IMR-90 (cell line): ENCODE data around the gene LCE5A. TPM values are rescaled to one million over a fixed set of nuclear protein-coding genes. Genes with fewer than 3 reads are reported as not detected.

Source experiments
- ATAC-seq: fragments of 200-7000 bp; cut with Tn5 transposase; 2 replicates; pipeline ENCODE4 v1.9.1; 2020; ENCODE audit warnings: low read depth, mild to moderate bottlenecking, moderate library complexity
- BruUV-seq: library from RNA; stranded (reverse); fragments of 400-500 nt; replicated peaks from 2 replicates; lab custom pipeline; 2021; lab: Mats Ljungman, UMichigan
- CTCF ChIA-PET: fragments of 300-600 bp; formaldehyde crosslinking; extraction: SDS; loops from one replicate; lab custom pipeline; 2021; ENCODE audit warnings: antibody characterized with exemption; lab: Yijun Ruan, JAX
- POLR2A ChIA-PET: fragments of 300-600 bp; sonication (Branson Sonifier 250); formaldehyde crosslinking; loops from one replicate; lab custom pipeline; 2022; ENCODE audit warnings: antibody characterized with exemption; ENCODE audit not compliant: unreplicated experiment; lab: Charles Lee
- DNase-seq: peaks from one replicate; pipeline ENCODE4 v3.0.0; 2013
- H2AFZ ChIP-seq: replicated peaks from 2 replicates; pipeline ENCODE3; 2013; ENCODE audit warnings: low read length, mild to moderate bottlenecking; ENCODE audit not compliant: poor library complexity
- H2AK5ac ChIP-seq: 2 replicates; pipeline ENCODE4 v1.6.1; 2013; ENCODE audit warnings: low read depth, low read length, inconsistent platforms
- H2AK9ac ChIP-seq: replicated peaks from 2 replicates; pipeline ENCODE3; 2013; ENCODE audit warnings: mild to moderate bottlenecking, low read depth, low read length, moderate library complexity; ENCODE audit not compliant: poor library complexity
- H2BK120ac ChIP-seq: 2 replicates; pipeline ENCODE4 v1.6.1; 2013; ENCODE audit warnings: low read depth, low read length, inconsistent platforms
- H2BK15ac ChIP-seq: 3 replicates; pipeline ENCODE4 v1.6.1; 2013; ENCODE audit warnings: low read depth, low read length, inconsistent platforms
- H2BK20ac ChIP-seq: 2 replicates; pipeline ENCODE4 v1.6.1; 2013; ENCODE audit warnings: low read depth, mild to moderate bottlenecking, inconsistent platforms, low read length, moderate library complexity
- H2BK5ac ChIP-seq: 2 replicates; pipeline ENCODE4 v1.6.1; 2013; ENCODE audit warnings: mild to moderate bottlenecking, low read depth, low read length, inconsistent platforms; ENCODE audit not compliant: poor library complexity, severe bottlenecking
- H3K14ac ChIP-seq: replicated peaks from 2 replicates; pipeline ENCODE4 v1.6.1; 2013; ENCODE audit warnings: low read depth, low read length, inconsistent platforms
- H3K18ac ChIP-seq: 2 replicates; pipeline ENCODE4 v1.6.1; 2013; ENCODE audit warnings: low read depth, low read length, control low read depth
- H3K23ac ChIP-seq: 2 replicates; pipeline ENCODE4 v1.6.1; 2013; ENCODE audit warnings: low read depth, low read length, inconsistent platforms
- H3K27ac ChIP-seq: 2 replicates; pipeline ENCODE4 v1.5.1; 2013; ENCODE audit warnings: mild to moderate bottlenecking, control low read depth, low read length; ENCODE audit not compliant: insufficient read depth
- H3K27me3 ChIP-seq: 2 replicates; pipeline ENCODE4 v1.6.1; 2013; ENCODE audit warnings: low read length; ENCODE audit not compliant: control insufficient read depth, insufficient read depth
- H3K36me3 ChIP-seq: 2 replicates; pipeline ENCODE4 v1.6.1; 2013; ENCODE audit warnings: low read length, mixed read lengths; ENCODE audit not compliant: control insufficient read depth, insufficient read depth
- H3K4ac ChIP-seq: 2 replicates; pipeline ENCODE4 v1.6.1; 2013; ENCODE audit warnings: low read depth, low read length, inconsistent platforms
- H3K4me1 ChIP-seq: 2 replicates; pipeline ENCODE4 v1.6.1; 2013; ENCODE audit warnings: low read length, mixed read lengths; ENCODE audit not compliant: control insufficient read depth, insufficient read depth
- H3K4me2 ChIP-seq: 2 replicates; pipeline ENCODE4 v1.6.1; 2013; ENCODE audit warnings: low read depth, mild to moderate bottlenecking, control low read depth, low read length, moderate library complexity
- H3K4me3 ChIP-seq: 2 replicates; pipeline ENCODE4 v1.5.1; 2013; ENCODE audit warnings: low read depth, mild to moderate bottlenecking, control low read depth, low read length, moderate library complexity; ENCODE audit not compliant: insufficient read depth
- H3K56ac ChIP-seq: 2 replicates; pipeline ENCODE4 v1.6.1; 2013; ENCODE audit warnings: low read length, inconsistent platforms; ENCODE audit not compliant: insufficient read depth; ENCODE audit errors: extremely low read depth
- H3K79me1 ChIP-seq, 2 experiments: 2 replicates each; pipeline ENCODE4 v1.6.1; 2013; ENCODE audit warnings: low read length in 2 of 2, inconsistent platforms in 1 of 2, low read depth in 1 of 2
- H3K9ac ChIP-seq: 2 replicates; pipeline ENCODE4 v1.6.1; 2013; ENCODE audit warnings: low read depth, low read length, control low read depth
- H3K9me1 ChIP-seq: 2 replicates; pipeline ENCODE4 v1.6.1; 2013; ENCODE audit warnings: low read length, inconsistent platforms; ENCODE audit not compliant: insufficient read depth
- H3K9me3 ChIP-seq: 2 replicates; pipeline ENCODE4 v1.6.1; 2013; ENCODE audit warnings: low read length; ENCODE audit not compliant: control insufficient read depth, insufficient read depth
- H4K20me1 ChIP-seq: 2 replicates; pipeline ENCODE4 v1.6.1; 2013; ENCODE audit warnings: low read length, inconsistent platforms; ENCODE audit not compliant: insufficient read depth
- H4K5ac ChIP-seq: 2 replicates; pipeline ENCODE4 v1.6.1; 2013; ENCODE audit warnings: mild to moderate bottlenecking, low read depth, low read length, control low read depth
- H4K8ac ChIP-seq, 2 experiments: 2 replicates each; pipeline ENCODE4 v1.6.1; 2013; ENCODE audit warnings: low read depth in 2 of 2, low read length in 2 of 2, control low read depth in 1 of 2, inconsistent platforms in 1 of 2
- H4K91ac ChIP-seq: 2 replicates; pipeline ENCODE4 v1.6.1; 2013; ENCODE audit warnings: low read depth, low read length, inconsistent platforms; ENCODE audit not compliant: insufficient read depth
- CEBPB ChIP-seq: IDR thresholded peaks from 2 replicates; pipeline ENCODE4 v1.6.1; 2012; ENCODE audit warnings: low read depth, low read length, improper control_type of control experiment
- CHD1 ChIP-seq: IDR thresholded peaks from 2 replicates; pipeline ENCODE4 v1.6.1; 2012; ENCODE audit warnings: low read depth, low read length, improper control_type of control experiment
- FOS ChIP-seq: fragments of 150-350 bp; IDR thresholded peaks from 2 replicates; pipeline ENCODE4 v1.6.1; 2016; ENCODE audit warnings: low read depth, low read length
- MAFK ChIP-seq: IDR thresholded peaks from 2 replicates; pipeline ENCODE4 v1.6.1; 2012; ENCODE audit warnings: low read depth, low read length, improper control_type of control experiment
- MAZ ChIP-seq: IDR thresholded peaks from 2 replicates; pipeline ENCODE4 v1.6.1; 2012; ENCODE audit warnings: low read depth, mild to moderate bottlenecking, low read length, improper control_type of control experiment, moderate library complexity, borderline replicate concordance
- MXI1 ChIP-seq: IDR thresholded peaks from 2 replicates; pipeline ENCODE4 v1.6.1; 2012; ENCODE audit warnings: low read depth, mild to moderate bottlenecking, low read length, moderate library complexity, borderline replicate concordance
- POLR2A ChIP-seq: IDR thresholded peaks from 2 replicates; pipeline ENCODE4 v1.6.1; 2012; ENCODE audit warnings: mild to moderate bottlenecking, low read depth, low read length
- RAD21 ChIP-seq: IDR thresholded peaks from 2 replicates; pipeline ENCODE4 v1.6.1; 2012; ENCODE audit warnings: low read length, improper control_type of control experiment
- RCOR1 ChIP-seq: IDR thresholded peaks from 2 replicates; pipeline ENCODE4 v1.6.1; 2012; ENCODE audit warnings: mild to moderate bottlenecking, low read length, improper control_type of control experiment; ENCODE audit not compliant: insufficient replicate concordance
- RFX5 ChIP-seq: IDR thresholded peaks from 2 replicates; pipeline ENCODE4 v1.8.0; 2012; ENCODE audit warnings: low read depth, mild to moderate bottlenecking, low read length, moderate library complexity
- WGBS, 2 experiments: methylation state at CpG; one replicate each; pipeline versions ENCODE4 v1.1.5 to v1.1.7; 2013; ENCODE audit warnings: missing lambda C conversion rate in 2 of 2; ENCODE audit not compliant: insufficient read length in 1 of 2; ENCODE audit errors: extremely low coverage in 2 of 2; 5-methylcytosine and 5-hydroxymethylcytosine counted together
- dilution Hi-C: fragments of 300-500 bp; cut with HindIII; formaldehyde crosslinking; loops from one replicate; pipeline ENCODE4 v1.14.3; 2018; ENCODE audit warnings: low sequenced_read_pairs; ENCODE audit not compliant: unreplicated experiment
- in situ Hi-C: fragments of 300-500 bp; cut with MboI; formaldehyde crosslinking; loops from 3 replicates; pipeline ENCODE4 v1.14.3; 2019; ENCODE audit warnings: low sequenced_read_pairs, inconsistent platforms, mixed read lengths
- intact Hi-C: fragments of 100-400 bp; cut with micrococcal nuclease; formaldehyde crosslinking; loops from 2 replicates; pipeline ENCODE4 v1.10.0; 2022
- polyA plus RNA-seq, 3 experiments: library from polyadenylated mRNA; depleted of rRNA; stranded (reverse); fragments of >200 nt; gene quantifications; 2 replicates each; pipeline ENCODE4 v1.2.3, GENCODE V29; 2012; ENCODE audit warnings: low replicate concordance in 1 of 3
- total RNA-seq: library from RNA; depleted of rRNA; stranded (reverse); fragments of >200 nt; gene quantifications from 2 replicates; pipeline ENCODE4 v1.2.3, GENCODE V29; 2012
- TF ChIP-seq, protein P1 (sequence below): fragments of 150-350 bp; IDR thresholded peaks from 2 replicates; pipeline ENCODE4 v1.6.1; 2017; ENCODE audit warnings: mild to moderate bottlenecking, antibody characterized with exemption, low read length, low read depth

Gene LCE5A
- total and polyA plus RNA-seq, 2 of the 4 experiments (the other 2 are of a cell fraction) = not detected

DNA sequence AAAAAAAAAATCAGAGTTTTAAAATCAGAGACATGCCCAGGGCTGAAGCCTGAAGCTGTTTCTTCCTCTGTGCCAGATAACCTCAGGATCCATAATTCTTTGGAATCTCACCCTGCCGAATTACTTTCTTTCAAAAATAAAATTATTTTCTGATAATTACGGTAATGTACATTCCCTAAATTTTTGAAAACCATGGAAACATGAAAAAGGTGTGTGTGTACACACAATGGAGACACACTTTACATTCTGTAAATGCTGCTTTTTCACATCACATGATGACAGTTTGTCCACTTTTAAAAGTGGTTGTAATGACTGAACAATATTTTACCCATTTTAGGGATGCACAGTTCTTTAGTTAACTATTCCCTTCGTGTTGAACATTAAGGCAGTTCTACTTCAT is 25.2 kb downstream of the LCE5A start:
- no peak overlapping the region for H4K91ac ChIP-seq
- no peak overlapping the region for H3K14ac ChIP-seq
- no peak overlapping the region for H2BK20ac ChIP-seq
- no peak overlapping the region for H3K23ac ChIP-seq
- no CpG with 5 or more reads among the region's 3 CpGs for WGBS, 2 experiments
- H3K27ac ChIP-seq = no peak overlapping the region
- DNase-seq = no peak
- ChIA-PET POLR2A (no interaction called here), CTCF (no interaction called here)
- no peaks in the 10 kb centered on the region for H3K4me1 ChIP-seq
- no peak overlapping the region for H2AK5ac ChIP-seq
- no peaks in the 10 kb centered on the region for H3K27me3 ChIP-seq
- H3K9ac ChIP-seq = no peak overlapping the region
- no peaks in the 10 kb centered on the region for H3K9me1 ChIP-seq
- no peak overlapping the region for H2AFZ ChIP-seq
- H2BK15ac ChIP-seq = no peak overlapping the region
- intact Hi-C loops = no loop called here
- H3K4ac ChIP-seq = no peak overlapping the region
- H3K18ac ChIP-seq = no peak overlapping the region
- H4K20me1 ChIP-seq = no peaks in the 10 kb centered on the region
- no peak overlapping the region for H3K4me3 ChIP-seq
- no peak overlapping the region for H3K56ac ChIP-seq
- in situ Hi-C loops = no loop called here
- no peaks in the 10 kb centered on the region for H3K9me3 ChIP-seq
- ATAC-seq = no peak
- no peak overlapping the region for H2BK120ac ChIP-seq
- dilution Hi-C loops = no loop called here
- BruUV-seq = no TSS peak
- H4K5ac ChIP-seq = no peak overlapping the region
- no peaks in the 10 kb centered on the region for H3K79me1 ChIP-seq
- H3K4me2 ChIP-seq = no peak overlapping the region
- H2AK9ac ChIP-seq = no peak overlapping the region
- TF ChIP-seq CEBPB = no peak
- TF ChIP-seq RCOR1 = no peak
- no peak for TF ChIP-seq FOS
- TF ChIP-seq POLR2A = no peak
- no peak for TF ChIP-seq CHD1
- no peak for TF ChIP-seq RFX5
- TF ChIP-seq, protein P1, sequence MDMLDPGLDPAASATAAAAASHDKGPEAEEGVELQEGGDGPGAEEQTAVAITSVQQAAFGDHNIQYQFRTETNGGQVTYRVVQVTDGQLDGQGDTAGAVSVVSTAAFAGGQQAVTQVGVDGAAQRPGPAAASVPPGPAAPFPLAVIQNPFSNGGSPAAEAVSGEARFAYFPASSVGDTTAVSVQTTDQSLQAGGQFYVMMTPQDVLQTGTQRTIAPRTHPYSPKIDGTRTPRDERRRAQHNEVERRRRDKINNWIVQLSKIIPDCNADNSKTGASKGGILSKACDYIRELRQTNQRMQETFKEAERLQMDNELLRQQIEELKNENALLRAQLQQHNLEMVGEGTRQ = no peak
- no peak for TF ChIP-seq MAZ
- TF ChIP-seq RAD21 = no peak
- TF ChIP-seq MXI1 = no peak
- TF ChIP-seq MAFK = no peak
- no peaks in the 10 kb centered on the region for H3K36me3 ChIP-seq
- H4K8ac ChIP-seq = no peak overlapping the region
- no peak overlapping the region for H2BK5ac ChIP-seq
